HUES64 (cell line): Measurements from ENCODE around the gene TBC1D22A.
"Not testable (repeated sequence)": the region's sequence is repeated elsewhere in the genome, so short reads cannot be mapped to it uniquely, and the experiment has no call there.

Experiments used
- H3K27ac ChIP-seq: 2 replicates; pipeline ENCODE4 v1.7.0; 2013; ENCODE audit warnings: low read depth, low read length, inconsistent platforms
- H3K27me3 ChIP-seq: 2 replicates; pipeline ENCODE4 v1.6.1; 2013; ENCODE audit warnings: mild to moderate bottlenecking, low read length; ENCODE audit not compliant: insufficient read depth
- H3K36me3 ChIP-seq: 2 replicates; pipeline ENCODE4 v1.6.1; 2013; ENCODE audit warnings: mild to moderate bottlenecking, low read length; ENCODE audit not compliant: insufficient read depth
- H3K4me1 ChIP-seq: 2 replicates; pipeline ENCODE4 v1.6.1; 2013; ENCODE audit warnings: mild to moderate bottlenecking, low read length, moderate library complexity; ENCODE audit not compliant: insufficient read depth
- H3K4me3 ChIP-seq: 2 replicates; pipeline ENCODE4 v1.5.1; 2013; ENCODE audit warnings: mild to moderate bottlenecking, low read length, moderate library complexity
- H3K9ac ChIP-seq: 2 replicates; pipeline ENCODE4 v1.6.1; 2013; ENCODE audit warnings: mild to moderate bottlenecking, low read depth, low read length
- H3K9me3 ChIP-seq: 2 replicates; pipeline ENCODE4 v1.6.1; 2013; ENCODE audit warnings: low read depth, low read length; ENCODE audit not compliant: insufficient read depth
- WGBS: fragments of 150-250, 120-280 bp; methylation state at CpG from one replicate; pipeline ENCODE4 v1.1.7; 2013; ENCODE audit warnings: missing lambda C conversion rate; 5-methylcytosine and 5-hydroxymethylcytosine counted together

TBC1D22A gene

GRCh38 chr22:46974631-46975585 lies 212.5 kb downstream of the TBC1D22A start:
- peaks cover 6% of the 10 kb centered on the region; the same call in 1 of the 2 replicates for H3K36me3 ChIP-seq
- no peak overlapping the region for H3K27ac ChIP-seq
- no peaks in the 10 kb centered on the region for H3K27me3 ChIP-seq
- H3K4me1 ChIP-seq: no peaks in the 10 kb centered on the region
- H3K9me3 ChIP-seq: no peaks in the 10 kb centered on the region
- no peak overlapping the region for H3K4me3 ChIP-seq
- no peak overlapping the region for H3K9ac ChIP-seq
- WGBS: 95% methylated on average over 24 of the region's 24 CpGs

- WGBS: 96% methylated on average over 13 of the region's 13 CpGs
- Histone ChIP-seq H3K4me1 (no peaks in the 10 kb centered on the region), H3K36me3 (peaks cover 6% of the 10 kb centered on the region; the same call in 1 of the 2 replicates), H3K27me3 (no peaks in the 10 kb centered on the region), H3K9me3 (no peaks in the 10 kb centered on the region), H3K4me3 (no peak overlapping the region), H3K27ac (no peak overlapping the region), H3K9ac (no peak overlapping the region)
Observed at GRCh38 chr22:46976143-46976542, 213.7 kb downstream of the TBC1D22A start.

- H3K27me3 ChIP-seq: no peaks in the 10 kb centered on the region
- H3K9me3 ChIP-seq: no peaks in the 10 kb centered on the region
- no peak overlapping the region for H3K9ac ChIP-seq
- H3K4me3 ChIP-seq: no peak overlapping the region
- no peaks in the 10 kb centered on the region for H3K4me1 ChIP-seq
- H3K36me3 ChIP-seq: peaks cover 6% of the 10 kb centered on the region; the same call in 1 of the 2 replicates
- no peak overlapping the region for H3K27ac ChIP-seq
- WGBS: 96% methylated on average over 10 of the region's 10 CpGs
Observed at GRCh38 chr22:46976598-46976997, 214.1 kb downstream of the TBC1D22A start.

- no peak overlapping the region for H3K27ac ChIP-seq
- no peak overlapping the region for H3K4me3 ChIP-seq
- no peak overlapping the region for H3K9ac ChIP-seq
- 95% methylated on average over 14 of the region's 14 CpGs for WGBS
- H3K36me3 ChIP-seq: peaks cover 6% of the 10 kb centered on the region; the same call in 1 of the 2 replicates
- H3K9me3 ChIP-seq: no peaks in the 10 kb centered on the region
- H3K27me3 ChIP-seq: no peaks in the 10 kb centered on the region
- H3K4me1 ChIP-seq: no peaks in the 10 kb centered on the region
Observed at GRCh38 chr22:46977656-46978343, 215.3 kb downstream of the TBC1D22A start.

GRCh38 chr22:46978668-46979067 lies 216.2 kb downstream of the TBC1D22A start:
- 96% methylated on average over 9 of the region's 12 CpGs for WGBS
- not testable (repeated sequence) for H3K27ac ChIP-seq, H3K36me3 ChIP-seq, H3K9ac ChIP-seq, H3K9me3 ChIP-seq, H3K4me1 ChIP-seq, H3K27me3 ChIP-seq, H3K4me3 ChIP-seq

- no peaks in the 10 kb centered on the region for H3K9me3 ChIP-seq
- H3K27ac ChIP-seq: no peak overlapping the region
- no peak overlapping the region for H3K4me3 ChIP-seq
- H3K9ac ChIP-seq: no peak overlapping the region
- 97% methylated on average over 12 of the region's 12 CpGs for WGBS
- no peaks in the 10 kb centered on the region for H3K4me1 ChIP-seq
- peaks cover 2% of the 10 kb centered on the region; the same call in 1 of the 2 replicates for H3K36me3 ChIP-seq
- H3K27me3 ChIP-seq: no peaks in the 10 kb centered on the region
Observed at GRCh38 chr22:46979506-46979905, 217.1 kb downstream of the TBC1D22A start.

- Histone ChIP-seq H3K9me3 (no peaks in the 10 kb centered on the region), H3K36me3 (no peaks in the 10 kb centered on the region), H3K4me3 (no peak overlapping the region), H3K4me1 (no peaks in the 10 kb centered on the region), H3K27ac (no peak overlapping the region), H3K9ac (no peak overlapping the region), H3K27me3 (no peaks in the 10 kb centered on the region)
- whole genome bisulfite sequencing: 86% methylated on average over 3 of the region's 3 CpGs
Observed at GRCh38 chr22:46980392-46980791, 217.9 kb downstream of the TBC1D22A start.

GRCh38 chr22:46982635-46983034 lies 220.2 kb downstream of the TBC1D22A start:
- Histone ChIP-seq H3K9ac (no peak overlapping the region), H3K4me3 (no peak overlapping the region), H3K36me3 (no peaks in the 10 kb centered on the region), H3K9me3 (no peaks in the 10 kb centered on the region), H3K27me3 (no peaks in the 10 kb centered on the region), H3K4me1 (no peaks in the 10 kb centered on the region), H3K27ac (no peak overlapping the region)
- WGBS: 95% methylated on average over 14 of the region's 14 CpGs

- Histone ChIP-seq H3K36me3 (no peaks in the 10 kb centered on the region), H3K27ac (no peak overlapping the region), H3K27me3 (no peaks in the 10 kb centered on the region), H3K4me3 (no peak overlapping the region), H3K4me1 (no peaks in the 10 kb centered on the region), H3K9ac (no peak overlapping the region), H3K9me3 (no peaks in the 10 kb centered on the region)
- WGBS: 94% methylated on average over 4 of the region's 4 CpGs
Observed at GRCh38 chr22:46983046-46983445, 220.6 kb downstream of the TBC1D22A start.

- Histone ChIP-seq H3K9ac (no peak overlapping the region), H3K4me3 (no peak overlapping the region), H3K4me1 (no peaks in the 10 kb centered on the region), H3K27me3 (no peaks in the 10 kb centered on the region), H3K9me3 (no peaks in the 10 kb centered on the region), H3K27ac (no peak overlapping the region), H3K36me3 (no peaks in the 10 kb centered on the region)
- 87% methylated on average over 16 of the region's 16 CpGs for WGBS
Observed at GRCh38 chr22:46984751-46985506, 222.5 kb downstream of the TBC1D22A start.

GRCh38 chr22:46985507-46985882 lies 223.0 kb downstream of the TBC1D22A start:
- no peak overlapping the region for H3K4me3 ChIP-seq
- H3K36me3 ChIP-seq: no peaks in the 10 kb centered on the region
- no peak overlapping the region for H3K9ac ChIP-seq
- WGBS: 99% methylated on average over 8 of the region's 8 CpGs
- H3K27me3 ChIP-seq: no peaks in the 10 kb centered on the region
- H3K27ac ChIP-seq: no peak overlapping the region
- no peaks in the 10 kb centered on the region for H3K9me3 ChIP-seq
- H3K4me1 ChIP-seq: no peaks in the 10 kb centered on the region
